Loucy (cell line): ENCODE data around the gene AQP1.

Experiments
- H2AFZ ChIP-seq: fragments of 200-600 bp; sonication (generic); 2 replicates; pipeline ENCODE4 v1.6.0; 2016; ENCODE audit warnings: antibody characterized with exemption, mild to moderate bottlenecking, low read length, moderate library complexity
- H3F3A ChIP-seq: fragments of 200-600 bp; 2 replicates; pipeline ENCODE4 v1.6.0; 2016; ENCODE audit warnings: antibody characterized with exemption, low read depth, mild to moderate bottlenecking
- H3K27me3 ChIP-seq: fragments of 200-600 bp; sonication (generic); 2 replicates; pipeline ENCODE4 v1.6.1; 2014; ENCODE audit warnings: low read length, mild to moderate bottlenecking; ENCODE audit not compliant: insufficient read depth, poor library complexity, severe bottlenecking
- H3K36me3 ChIP-seq: fragments of 200-600 bp; sonication (generic); 2 replicates; pipeline ENCODE4 v1.6.1; 2016; ENCODE audit warnings: low read length; ENCODE audit not compliant: insufficient read depth
- H3K4me1 ChIP-seq: fragments of 200-600 bp; sonication (generic); 2 replicates; pipeline ENCODE4 v1.5.1; 2014; ENCODE audit warnings: low read length, mild to moderate bottlenecking; ENCODE audit not compliant: insufficient read depth, poor library complexity, severe bottlenecking
- H3K4me2 ChIP-seq: fragments of 200-600 bp; sonication (generic); 2 replicates; pipeline ENCODE4 v1.6.0; 2014; ENCODE audit warnings: antibody characterized with exemption, low read length, low read depth, mild to moderate bottlenecking; ENCODE audit not compliant: poor library complexity, severe bottlenecking
- H3K4me3 ChIP-seq: fragments of 200-600 bp; sonication (generic); 2 replicates; pipeline ENCODE4 v1.5.1; 2014; ENCODE audit warnings: low read length, mild to moderate bottlenecking, mixed read lengths; ENCODE audit not compliant: poor library complexity, severe bottlenecking
- H3K79me2 ChIP-seq: fragments of 200-600 bp; sonication (generic); 2 replicates; pipeline ENCODE4 v1.6.1; 2014; ENCODE audit warnings: low read length; ENCODE audit not compliant: insufficient read depth
- H3K9ac ChIP-seq: fragments of 200-600 bp; sonication (generic); 2 replicates; pipeline ENCODE4 v1.6.0; 2014; ENCODE audit warnings: mild to moderate bottlenecking, low read depth, low read length, moderate library complexity; ENCODE audit not compliant: poor library complexity, severe bottlenecking
- H3K9me2 ChIP-seq: fragments of 200-600 bp; sonication (generic); replicated peaks from 2 replicates; pipeline ENCODE4 v1.6.1; 2016; ENCODE audit warnings: low read depth, low read length, mixed read lengths
- H3K9me3 ChIP-seq: fragments of 200-600 bp; sonication (generic); 2 replicates; pipeline ENCODE4 v1.6.1; 2014; ENCODE audit warnings: mild to moderate bottlenecking, antibody characterized with exemption, low read length, low read depth; ENCODE audit not compliant: insufficient read depth
- H4K20me1 ChIP-seq: fragments of 200-600 bp; sonication (generic); 2 replicates; pipeline ENCODE4 v1.6.0; 2014; ENCODE audit warnings: antibody characterized with exemption, low read length, mild to moderate bottlenecking; ENCODE audit not compliant: insufficient read depth, poor library complexity, severe bottlenecking
- CTCF ChIP-seq: fragments of 200-600 bp; sonication (generic); conservative IDR thresholded peaks from 2 replicates; pipeline ENCODE4 v1.5.1; 2014; ENCODE audit warnings: mild to moderate bottlenecking, antibody characterized with exemption, low read length
- EZH2phosphoT487 ChIP-seq: fragments of 200-600 bp; IDR thresholded peaks from 2 replicates; pipeline ENCODE4 v1.6.1; 2018; ENCODE audit warnings: antibody characterized with exemption, mild to moderate bottlenecking, moderate library complexity, borderline replicate concordance

The AQP1 gene

DNA sequence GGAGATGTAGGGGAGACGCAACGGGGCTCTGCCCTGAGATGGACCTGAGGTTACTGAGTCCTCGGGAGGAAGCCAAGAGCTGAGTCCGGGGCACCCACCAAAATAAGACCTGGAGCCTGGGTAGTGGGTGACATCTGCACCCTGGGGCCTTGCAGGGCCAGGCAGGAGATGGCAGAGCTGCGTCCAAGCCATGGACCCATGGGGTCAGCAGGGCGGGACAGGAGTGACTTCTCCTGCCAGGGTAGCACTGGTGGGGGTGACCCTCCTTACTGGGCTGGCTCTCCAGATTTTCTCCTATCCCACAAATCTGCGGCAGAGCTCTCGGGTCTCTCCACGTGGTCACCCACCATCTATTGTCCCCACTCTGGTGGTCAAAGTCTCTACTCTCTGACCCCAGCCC is 54.2 kb downstream of the AQP1 start:
- Histone ChIP-seq H3K4me2 (no peak overlapping the region), H2AFZ (no peak overlapping the region), H3F3A (no peaks in the 10 kb centered on the region), H3K9ac (no peak overlapping the region), H4K20me1 (no peaks in the 10 kb centered on the region), H3K79me2 (no peaks in the 10 kb centered on the region), H3K27me3 (no peaks in the 10 kb centered on the region), H3K36me3 (no peaks in the 10 kb centered on the region), H3K9me3 (no peaks in the 10 kb centered on the region), H3K4me1 (no peaks in the 10 kb centered on the region), H3K9me2 (no peaks in the 10 kb centered on the region), H3K4me3 (no peak overlapping the region)
- no peak for TF ChIP-seq EZH2phosphoT487

DNA sequence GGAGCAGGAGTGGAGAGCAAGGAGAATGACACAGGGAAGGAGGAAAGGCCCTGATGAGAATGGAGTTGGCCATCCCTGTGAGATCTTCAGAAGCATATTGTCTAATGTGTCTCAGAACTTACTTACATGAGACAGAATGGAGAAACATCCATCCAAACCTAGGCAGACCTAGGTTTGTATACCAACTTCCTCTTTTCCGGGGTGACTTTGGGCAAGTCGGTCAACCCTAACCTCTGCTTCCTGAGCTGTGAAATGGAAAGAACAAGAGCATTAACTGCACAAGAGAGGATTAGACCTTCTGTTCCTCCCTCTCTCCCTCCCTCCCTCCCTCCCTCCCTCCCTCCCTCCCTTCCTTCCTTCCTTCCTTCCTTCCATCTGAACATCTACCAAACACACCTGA is 56.6 kb downstream of the AQP1 start:
- H2AFZ ChIP-seq = no peak overlapping the region
- no peak overlapping the region for H3K4me2 ChIP-seq
- no peak overlapping the region for H3K4me3 ChIP-seq
- H3K27me3 ChIP-seq = no peaks in the 10 kb centered on the region
- no peak overlapping the region for H3K9ac ChIP-seq
- H4K20me1 ChIP-seq = no peaks in the 10 kb centered on the region
- H3F3A ChIP-seq = no peaks in the 10 kb centered on the region
- no peak for TF ChIP-seq CTCF
- TF ChIP-seq EZH2phosphoT487 = no peak
- H3K36me3 ChIP-seq = no peaks in the 10 kb centered on the region
- no peaks in the 10 kb centered on the region for H3K9me2 ChIP-seq
- no peaks in the 10 kb centered on the region for H3K79me2 ChIP-seq
- H3K4me1 ChIP-seq = no peaks in the 10 kb centered on the region
- H3K9me3 ChIP-seq = no peaks in the 10 kb centered on the region

- Histone ChIP-seq H3F3A (no peaks in the 10 kb centered on the region), H3K9me3 (no peaks in the 10 kb centered on the region), H3K36me3 (no peaks in the 10 kb centered on the region), H3K4me2 (no peak overlapping the region), H4K20me1 (no peaks in the 10 kb centered on the region), H3K9me2 (no peaks in the 10 kb centered on the region), H3K27me3 (no peaks in the 10 kb centered on the region), H3K4me3 (no peak overlapping the region), H3K79me2 (no peaks in the 10 kb centered on the region), H3K9ac (no peak overlapping the region), H3K4me1 (no peaks in the 10 kb centered on the region), H2AFZ (no peak overlapping the region)
- TF ChIP-seq CTCF (no peak), EZH2phosphoT487 (no peak)
Observed at GRCh38 chr7:30968747-30969603, 57.3 kb downstream of the AQP1 start.

DNA sequence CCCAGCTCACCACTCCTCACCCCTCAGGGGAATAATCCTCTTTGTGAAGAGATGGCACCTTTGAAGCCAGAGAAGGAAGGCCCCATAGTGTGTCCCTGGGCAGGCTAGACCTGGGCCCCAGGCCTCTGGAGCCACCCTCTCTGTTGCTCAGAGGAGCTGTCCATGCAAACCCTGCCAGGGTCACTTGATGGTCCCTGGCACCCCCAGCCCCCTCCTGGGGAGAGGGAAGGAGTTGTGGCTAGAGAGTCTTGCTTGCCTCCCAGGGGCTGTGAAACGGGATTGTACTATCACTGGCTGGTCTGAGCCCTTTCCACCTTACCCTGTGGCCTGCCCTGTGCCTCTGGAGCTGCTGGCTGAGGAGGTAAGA is 57.9 kb downstream of the AQP1 start:
- Histone ChIP-seq H3K4me2 (no peak overlapping the region), H3K4me1 (no peaks in the 10 kb centered on the region)

More for the DNA sequence above, 57.9 kb downstream of the AQP1 start:
- Histone ChIP-seq H3K79me2 (no peaks in the 10 kb centered on the region), H4K20me1 (no peaks in the 10 kb centered on the region), H3K27me3 (no peaks in the 10 kb centered on the region), H3K9me3 (no peaks in the 10 kb centered on the region), H2AFZ (no peak overlapping the region), H3K4me3 (no peak overlapping the region), H3K9me2 (no peaks in the 10 kb centered on the region), H3K36me3 (no peaks in the 10 kb centered on the region), H3F3A (no peaks in the 10 kb centered on the region), H3K9ac (no peak overlapping the region)
- no peak for TF ChIP-seq CTCF
- no peak for TF ChIP-seq EZH2phosphoT487
